Endothelial cell of umbilical vein (primary cell): ENCODE measurements around the gene HES3. TPM values are rescaled to one million over a fixed set of nuclear protein-coding genes. Genes with fewer than 3 reads are reported as not detected.

Experiments used
- BruUV-seq: library from RNA; stranded (reverse); fragments of 400-500 nt; replicated peaks from 2 replicates; lab custom pipeline; 2021; lab: Mats Ljungman, UMichigan
- CTCF ChIA-PET: fragments of 300-600, 350-600 bp; sonication (Branson Sonifier 250); formaldehyde crosslinking; loops from one replicate; lab custom pipeline; 2021; ENCODE audit warnings: antibody characterized with exemption, inconsistent platforms; lab: Charles Lee
- POLR2A ChIA-PET: fragments of 300-600, 350-600 bp; sonication (Branson Sonifier 250); formaldehyde crosslinking; loops from one replicate; lab custom pipeline; 2021; ENCODE audit warnings: antibody characterized with exemption, inconsistent platforms; lab: Charles Lee
- DNase-seq: peaks from one replicate; pipeline ENCODE4 v3.0.0-alpha.2; 2011; ENCODE audit warnings: low read depth, low spot score
- FAIRE-seq: peaks from 2 replicates; lab custom pipeline; 2011; peaks lifted over from hg19 to GRCh38; lab: Jason Lieb, UNC
- H2AFZ ChIP-seq: 2 replicates; pipeline ENCODE4 v1.6.0; 2012; ENCODE audit warnings: low read depth, low read length, control low read depth, inconsistent platforms
- H3K27ac ChIP-seq: 2 replicates; pipeline ENCODE4 v1.5.1; 2011; ENCODE audit warnings: low read depth, mild to moderate bottlenecking, control low read depth, low read length, moderate library complexity; ENCODE audit not compliant: insufficient read depth
- H3K27me3 ChIP-seq, 2 experiments: 2 replicates each; pipeline versions ENCODE4 v1.6.0 to v1.6.1; 2011; ENCODE audit warnings: low read length in 2 of 2, mixed read lengths in 1 of 2; ENCODE audit not compliant: control insufficient read depth in 2 of 2, insufficient read depth in 2 of 2
- H3K36me3 ChIP-seq, 2 experiments: 2 replicates in 1 of 2; 3 replicates in 1 of 2; pipeline ENCODE4 v1.5.1; 2011; ENCODE audit warnings: low read length in 2 of 2, mild to moderate bottlenecking in 1 of 2, moderate library complexity in 1 of 2; ENCODE audit not compliant: control insufficient read depth in 2 of 2, insufficient read depth in 2 of 2; ENCODE audit errors: extremely low read depth in 1 of 2
- H3K4me1 ChIP-seq: 3 replicates; pipeline ENCODE4 v1.5.1; 2011; ENCODE audit warnings: mild to moderate bottlenecking, low read length; ENCODE audit not compliant: control insufficient read depth, insufficient read depth; ENCODE audit errors: extremely low read depth
- H3K4me2 ChIP-seq: 2 replicates; pipeline ENCODE4 v1.6.1; 2011; ENCODE audit warnings: low read length, control low read depth, mixed read lengths; ENCODE audit not compliant: insufficient read depth
- H3K4me3 ChIP-seq, 3 experiments: fragments of 200-600 bp in 1 of 3; sonication (generic), shearing (Covaris generic) in 1 of 3; replicated peaks in 1 of 3; 2 replicates each; pipeline ENCODE4 v1.5.1; 2011 to 2016; ENCODE audit warnings: control low read depth in 3 of 3, low read length in 3 of 3, mild to moderate bottlenecking in 2 of 3, inconsistent platforms in 1 of 3, low read depth in 1 of 3, moderate library complexity in 1 of 3; ENCODE audit not compliant: insufficient read depth in 1 of 3
- H3K79me2 ChIP-seq: 2 replicates; pipeline ENCODE4 v1.6.0; 2012; ENCODE audit warnings: low read length, inconsistent platforms; ENCODE audit not compliant: control insufficient read depth, insufficient read depth
- H3K9ac ChIP-seq: replicated peaks from 2 replicates; pipeline ENCODE3; 2011; ENCODE audit warnings: low read length, control low read depth; ENCODE audit not compliant: insufficient read depth; ENCODE audit errors: extremely low read depth
- H3K9me1 ChIP-seq: replicated peaks from 3 replicates; pipeline ENCODE4 v1.6.0; 2011; ENCODE audit warnings: mild to moderate bottlenecking, low read length; ENCODE audit not compliant: control insufficient read depth, insufficient read depth; ENCODE audit errors: extremely low read depth
- H3K9me3 ChIP-seq: replicated peaks from 2 replicates; pipeline ENCODE4 v1.5.1; 2012; ENCODE audit warnings: low read length, inconsistent platforms; ENCODE audit not compliant: control insufficient read depth, insufficient read depth
- H4K20me1 ChIP-seq: replicated peaks from 2 replicates; pipeline ENCODE3; 2011; ENCODE audit warnings: mild to moderate bottlenecking, low read length; ENCODE audit not compliant: control insufficient read depth, insufficient read depth; ENCODE audit errors: extremely low read depth
- CTCF ChIP-seq, 2 donors: IDR thresholded peaks; 1 replicate in 1 of 2; 2 replicates in 1 of 2; pipeline ENCODE4 v1.5.1; 2011; ENCODE audit warnings: low read length in 2 of 2, mild to moderate bottlenecking in 2 of 2, moderate library complexity in 2 of 2, control low read depth in 1 of 2, inconsistent platforms in 1 of 2, low read depth in 1 of 2; ENCODE audit not compliant: insufficient read depth in 1 of 2; ENCODE audit errors: extremely low read depth in 1 of 2
- EZH2 ChIP-seq: IDR thresholded peaks from 2 replicates; pipeline ENCODE4 v1.6.1; 2012; ENCODE audit warnings: borderline replicate concordance, low read depth, mild to moderate bottlenecking, moderate library complexity, low read length, inconsistent platforms; ENCODE audit not compliant: severe bottlenecking
- FOS ChIP-seq: IDR thresholded peaks from 2 replicates; pipeline ENCODE4 v1.6.1; 2011; ENCODE audit warnings: mild to moderate bottlenecking, low read length, moderate library complexity, borderline replicate concordance; ENCODE audit not compliant: insufficient read depth
- GATA2 ChIP-seq: IDR thresholded peaks from 2 replicates; pipeline ENCODE4 v1.7.0; 2011; ENCODE audit warnings: low read depth, mild to moderate bottlenecking, moderate library complexity, mixed read lengths, low read length; ENCODE audit not compliant: insufficient read length, insufficient read depth
- JUN ChIP-seq: IDR thresholded peaks from 2 replicates; pipeline ENCODE4 v1.6.1; 2011; ENCODE audit warnings: borderline replicate concordance, low read depth; ENCODE audit not compliant: insufficient read length, insufficient read depth
- MAX ChIP-seq: IDR thresholded peaks from 2 replicates; pipeline ENCODE4 v1.6.1; 2011; ENCODE audit not compliant: insufficient read depth, insufficient read length
- MYC ChIP-seq: IDR thresholded peaks from one replicate; pipeline ENCODE4 v1.6.1; 2011; ENCODE audit warnings: mild to moderate bottlenecking, low read depth, low read length
- POLR2A ChIP-seq: IDR thresholded peaks from 2 replicates; pipeline ENCODE4 v1.6.1; 2012; ENCODE audit warnings: low read depth, mild to moderate bottlenecking, control low read depth, low read length
- POLR2AphosphoS5 ChIP-seq: IDR thresholded peaks from 2 replicates; pipeline ENCODE4 v1.6.1; 2012; ENCODE audit warnings: low read depth, mild to moderate bottlenecking, control low read depth, low read length, moderate library complexity; ENCODE audit not compliant: insufficient read depth
- dilution Hi-C: fragments of 300-500 bp; cut with MboI; formaldehyde crosslinking; loops from one replicate; pipeline ENCODE4 v1.15.0; 2019; ENCODE audit warnings: low sequenced_read_pairs; ENCODE audit not compliant: extremely low pct_ligation_motif_present
- intact Hi-C: fragments of 100-400 bp; cut with micrococcal nuclease; formaldehyde crosslinking; loops from one replicate; pipeline ENCODE4 v1.10.0; 2022
- polyA plus RNA-seq, 4 experiments: library from polyadenylated mRNA; depleted of rRNA in 3 of 4; stranded (reverse) in 3 of 4; unstranded in 1 of 4; fragments of >200 nt; gene quantifications; 2 replicates each; pipeline versions ENCODE4 v1.2.1 to v1.2.3, GENCODE V29; 2011 to 2012; ENCODE audit warnings: missing spikeins in 1 of 4
- total RNA-seq: library from RNA; stranded (reverse); gene quantifications from 2 replicates; pipeline ENCODE4 v1.2.3, GENCODE V29; 2021

HES3 gene
- total and polyA plus RNA-seq, 2 donors (not counting 3 experiments of a cell fraction or from before 2014, with no cell fraction given): not detected

GRCh38 chr1:6245869-6246496 lies 2.0 kb downstream of the HES3 start:
- FAIRE-seq: peak; percentile 62
- TF ChIP-seq EZH2: no peak
- TF ChIP-seq GATA2: no peak
- no peak for TF ChIP-seq MAX
- TF ChIP-seq FOS: no peak
- no peak for TF ChIP-seq MYC
- no peak for TF ChIP-seq CTCF (IDR thresholded peaks at IDR 0.05; ENCODE audit: extremely low read depth in 1 of 2, insufficient read depth in 1 of 2, low read depth in 1 of 2, low read length in 2 of 2)
- no peak for TF ChIP-seq POLR2A
- no peak for TF ChIP-seq POLR2AphosphoS5
- no peak for TF ChIP-seq JUN
- intact Hi-C loops (loop anchor here (1.0 kb wide), 10 partner anchors 14 to 205 kb away; no protein-coding TSS in a partner anchor), dilution Hi-C loops (no loop called here)
- CTCF ChIA-PET: interaction anchor here (0.6 to 7.8 kb wide), 48 partner anchors 10 to 400 kb away, joined by 3 to 208 read pairs (median 5); partner anchors contain the start of genes ACOT7, GPR153, ICMT and PLEKHG5
- DNase-seq: no peak
- POLR2A ChIA-PET: interaction anchor here (0.6 kb wide), 1 partner anchor 38 kb away, joined by 6 read pairs; no protein-coding TSS in a partner anchor
- H3K4me2 ChIP-seq: no peak overlapping the region
- peaks cover 31 to 45% of the 10 kb centered on the region in 2 experiments for H3K27me3 ChIP-seq
- no peaks in the 10 kb centered on the region for H3K9me1 ChIP-seq
- H3K9ac ChIP-seq: no peak overlapping the region
- peaks cover 5% of the 10 kb centered on the region for H3K4me1 ChIP-seq
- no peaks in the 10 kb centered on the region for H4K20me1 ChIP-seq
- no peaks in the 10 kb centered on the region for H3K9me3 ChIP-seq
- no peaks in the 10 kb centered on the region for H3K79me2 ChIP-seq
- BruUV-seq: no TSS peak
- H3K4me3 ChIP-seq: peak overlapping the region in 2 of 3 experiments; percentile 15 to 28
- H2AFZ ChIP-seq: no peak overlapping the region
- no peak overlapping the region for H3K27ac ChIP-seq
- H3K36me3 ChIP-seq: no peaks in the 10 kb centered on the region
